HG03565 (cell line): ENCODE measurements around the gene PTK7.
"Not testable (repeated sequence)": the region's sequence is repeated elsewhere in the genome, so short reads cannot be mapped to it uniquely, and the experiment has no call there.

Source experiments
- ATAC-seq: cut with Tn5 transposase; IDR thresholded peaks from one replicate; pipeline ENCODE4 v1.9.1; 2021; ENCODE audit warnings: mild to moderate bottlenecking, moderate library complexity; ENCODE audit not compliant: unreplicated experiment

Gene PTK7

DNA sequence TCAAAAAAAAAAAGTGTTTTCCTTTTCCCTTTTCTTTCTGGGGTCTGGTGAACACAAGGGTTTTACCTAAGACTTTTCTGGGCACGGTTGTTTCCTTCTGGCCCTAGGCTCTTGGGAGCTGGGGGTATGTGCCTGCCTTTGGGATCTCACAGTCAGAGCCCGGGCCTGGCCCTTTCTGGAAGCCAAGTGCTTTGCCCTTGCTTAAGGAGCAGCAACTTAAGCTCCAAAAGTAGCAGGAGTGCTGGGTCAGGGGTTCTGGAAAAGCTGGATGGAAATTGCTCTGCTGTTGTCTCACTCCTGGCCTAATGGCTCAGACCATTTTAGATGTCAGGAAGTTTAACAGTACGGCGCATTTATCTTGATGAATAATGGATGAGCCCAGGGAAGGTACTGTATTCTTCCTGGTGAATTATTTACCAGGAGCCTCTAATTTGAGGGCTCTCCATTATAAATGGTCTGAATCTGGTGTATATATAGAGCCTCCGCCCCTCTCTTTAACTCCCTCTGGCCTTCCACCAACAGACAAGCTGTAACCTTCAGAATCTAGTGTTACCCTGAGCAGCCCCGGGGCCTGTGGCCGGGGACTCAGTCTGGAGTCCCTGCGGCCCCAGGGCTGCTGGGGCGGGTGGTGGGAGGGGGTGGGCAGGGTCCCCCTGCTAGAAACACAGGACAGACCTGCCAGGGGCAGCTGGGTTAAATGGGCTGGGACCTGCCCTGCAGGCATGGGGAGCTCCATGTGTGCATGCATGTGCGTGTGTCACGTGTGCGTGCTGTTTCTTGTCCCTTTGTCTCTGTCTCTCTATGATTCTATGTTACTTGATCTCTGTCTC is 37.5 kb downstream of the PTK7 start:
- no peak for ATAC-seq

DNA sequence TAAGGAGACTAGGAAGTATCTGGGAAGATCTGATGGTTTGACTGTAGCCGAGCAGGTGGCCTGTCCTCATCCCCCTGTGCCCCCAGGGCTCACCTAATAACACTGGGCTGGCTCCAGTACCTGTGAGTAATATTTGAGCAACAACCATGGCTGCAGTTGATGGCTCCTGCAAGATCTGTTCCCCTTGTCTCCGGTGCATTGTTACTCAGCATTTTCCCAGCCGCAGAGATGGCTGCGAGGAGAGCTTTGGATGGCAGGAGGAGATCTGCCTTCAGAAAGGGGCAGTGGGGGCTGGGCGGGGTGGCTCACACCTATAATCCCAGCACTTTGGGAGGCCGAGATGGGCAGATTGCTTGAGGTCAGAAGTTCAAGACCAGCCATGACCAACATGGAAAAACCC is 39.3 kb downstream of the PTK7 start:
- ATAC-seq = no peak

DNA sequence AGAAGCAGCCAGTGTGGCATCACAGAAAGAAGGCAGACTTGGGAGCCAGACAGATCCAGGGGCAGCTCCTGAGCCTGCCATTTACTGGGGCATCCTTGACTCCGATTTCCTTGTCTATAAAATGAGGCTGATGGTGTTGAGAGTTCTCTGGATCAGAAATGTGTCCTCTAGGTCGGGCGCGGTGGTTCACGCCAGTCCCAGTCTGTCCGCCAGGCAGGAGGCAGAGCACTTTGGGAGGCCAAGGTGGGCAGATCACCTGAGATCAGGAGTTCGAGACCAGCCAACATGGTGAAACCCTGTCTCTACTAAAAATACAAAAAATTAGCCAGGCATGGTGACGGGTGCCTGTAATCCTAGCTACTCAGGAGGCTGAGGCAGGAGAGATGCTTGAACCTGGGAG is 41.4 kb downstream of the PTK7 start:
- not testable (repeated sequence) for ATAC-seq

DNA sequence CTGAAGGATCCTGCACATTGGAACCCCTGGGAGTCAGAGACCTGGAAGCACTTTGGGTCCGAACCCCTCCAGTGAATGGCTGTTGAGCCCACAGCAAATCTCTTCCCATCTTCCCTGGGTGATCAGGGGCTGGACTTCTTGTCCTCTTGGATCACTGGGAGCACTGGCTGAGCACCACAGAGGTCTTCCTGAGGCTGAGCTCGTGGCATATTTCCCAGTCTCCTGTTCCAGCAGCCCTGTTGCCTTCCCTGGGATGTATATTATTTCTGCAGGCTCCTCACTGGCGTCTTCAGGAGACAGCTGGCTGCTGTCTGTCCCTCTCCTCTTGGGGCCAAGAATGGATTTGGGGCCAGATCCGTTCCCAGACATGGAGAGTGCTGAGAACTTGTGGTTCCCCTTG is 43.4 kb downstream of the PTK7 start:
- no peak for ATAC-seq

DNA sequence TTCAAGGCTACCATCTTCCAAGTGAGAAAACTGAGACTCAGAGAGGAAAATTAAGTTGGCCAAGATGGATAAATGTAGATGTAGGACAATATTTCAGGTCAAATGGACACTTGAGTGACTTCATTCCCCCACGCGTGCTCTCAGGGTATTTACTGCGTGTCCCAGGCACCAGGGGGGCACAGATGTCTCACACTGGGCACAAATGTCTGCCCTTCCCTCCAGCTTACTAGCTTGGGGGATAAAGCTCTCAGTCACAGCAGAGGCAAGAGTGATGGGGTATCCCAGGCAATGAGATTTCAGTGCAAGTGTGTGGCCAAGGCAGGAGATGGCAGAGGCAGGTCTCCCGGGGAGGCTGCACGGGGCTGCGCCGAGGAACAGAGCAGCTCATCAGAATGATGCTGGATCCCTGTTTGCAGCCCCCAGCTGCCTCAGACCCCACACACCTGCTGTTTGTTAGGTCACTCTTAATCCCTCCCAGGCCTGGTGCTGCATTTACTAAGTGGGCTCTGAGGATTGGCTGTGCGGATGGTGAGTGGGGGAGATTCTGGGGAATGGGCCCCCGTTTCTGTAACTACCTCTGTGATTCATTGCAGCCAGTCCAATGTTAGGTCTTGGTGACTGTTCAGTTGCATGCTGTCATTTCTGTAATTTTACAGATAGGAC is 44.1 kb downstream of the PTK7 start:
- no peak for ATAC-seq

DNA sequence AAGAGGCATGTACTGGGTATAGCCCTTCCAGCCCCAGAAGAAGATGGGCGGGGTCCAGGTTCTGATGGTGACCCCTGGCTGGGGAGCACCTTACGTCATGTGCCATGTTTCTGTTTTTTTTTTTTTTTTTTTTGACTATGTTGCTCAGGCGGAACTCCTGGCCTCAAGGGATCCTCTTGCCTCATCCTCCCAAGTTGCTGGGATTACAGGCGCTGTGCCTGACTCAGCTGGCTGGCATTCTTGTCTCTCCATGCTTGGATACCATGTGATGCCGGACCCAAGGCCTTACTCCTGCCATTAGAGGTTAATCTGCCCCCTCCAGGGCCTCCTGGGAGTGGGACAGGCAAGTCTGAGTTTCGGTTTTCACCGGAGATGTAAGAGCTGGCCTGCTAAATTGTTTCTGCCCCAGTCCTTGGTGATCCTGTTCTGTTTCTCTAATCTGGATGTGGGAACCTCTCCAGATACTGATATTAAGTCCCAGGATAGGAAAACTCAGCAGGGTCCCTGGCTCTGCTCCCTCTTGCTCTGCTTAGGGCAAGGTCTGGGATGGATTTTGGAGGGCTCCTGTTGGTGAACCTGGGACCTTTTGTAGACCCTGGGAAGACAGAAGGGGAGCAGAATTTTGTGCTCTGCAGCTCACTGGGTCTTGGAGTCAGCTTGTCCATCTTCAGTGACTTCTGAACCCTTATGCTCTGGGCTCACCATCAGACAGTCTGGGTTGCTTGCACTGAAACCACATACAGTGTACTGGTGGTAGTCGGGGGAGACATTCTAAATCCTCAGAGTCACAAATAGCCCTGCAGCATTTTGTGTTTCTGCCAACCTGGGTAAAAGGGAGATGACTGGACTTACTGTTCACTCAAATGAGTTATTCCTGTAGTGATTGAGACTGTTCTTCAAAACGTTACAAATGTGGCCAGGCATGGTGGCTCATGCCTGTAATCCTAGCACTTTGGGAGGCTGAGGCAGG is 45.1 kb downstream of the PTK7 start:
- no peak for ATAC-seq

DNA sequence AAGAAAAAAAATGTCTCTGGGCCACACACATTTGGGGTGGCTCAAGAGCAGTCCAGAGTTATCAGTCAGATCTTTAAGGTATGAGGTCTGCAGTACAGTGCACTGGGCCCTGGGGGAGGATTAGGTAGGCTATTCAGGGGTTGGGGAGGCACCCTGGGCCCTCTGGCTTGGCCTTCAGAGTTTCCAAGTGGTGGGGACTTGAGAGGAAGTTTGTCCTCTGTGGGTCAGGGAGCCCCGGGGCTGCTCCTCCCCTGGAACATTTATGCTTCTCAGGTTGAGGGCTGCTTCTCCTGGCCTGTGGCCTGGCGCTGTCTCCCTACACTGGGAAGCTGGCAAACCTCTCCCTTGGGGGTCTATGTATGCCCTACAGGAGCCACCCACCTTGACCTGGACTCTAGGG is 46.0 kb downstream of the PTK7 start:
- no peak for ATAC-seq

DNA sequence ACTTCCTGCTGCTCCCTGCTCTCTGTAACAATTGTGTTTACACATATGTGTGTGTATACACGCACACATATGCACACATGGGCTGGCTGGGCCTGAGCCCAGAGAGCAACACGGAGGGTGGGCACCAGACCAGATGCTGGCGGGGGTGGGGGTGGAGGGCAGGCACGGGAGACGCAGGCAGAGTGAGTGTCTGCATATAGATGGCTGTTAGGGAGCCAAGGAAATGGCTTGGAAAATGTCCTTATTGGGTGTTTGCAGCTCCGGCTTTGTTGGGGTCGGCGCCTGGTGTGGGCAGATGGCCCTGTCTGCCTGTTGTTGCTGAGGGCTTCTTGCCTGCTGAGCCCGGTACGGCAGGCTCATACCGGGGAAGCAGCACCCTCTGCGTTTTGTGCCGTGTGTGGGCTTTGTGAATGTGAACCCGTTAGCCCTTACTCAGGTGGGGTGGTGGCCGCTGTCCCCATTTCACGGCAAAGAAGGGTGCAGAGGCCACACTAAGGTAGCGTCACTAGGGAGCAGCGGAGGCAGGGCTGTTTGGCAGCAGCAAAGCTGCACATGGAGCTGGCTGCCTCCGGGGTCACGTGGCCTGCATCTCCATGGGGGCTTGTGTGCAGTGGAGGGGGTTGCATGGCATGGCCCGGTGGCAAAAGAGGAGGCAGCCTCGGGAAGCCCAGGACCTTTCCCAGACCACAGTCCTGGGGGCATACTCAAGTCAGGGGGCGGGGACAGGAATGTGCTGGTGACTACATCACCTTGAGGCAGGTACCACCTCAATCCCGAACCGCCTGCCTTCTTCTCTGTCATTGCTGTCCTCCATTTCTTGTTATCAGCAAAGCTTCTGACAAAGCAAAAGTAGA is 47.6 kb downstream of the PTK7 start:
- no peak for ATAC-seq

DNA sequence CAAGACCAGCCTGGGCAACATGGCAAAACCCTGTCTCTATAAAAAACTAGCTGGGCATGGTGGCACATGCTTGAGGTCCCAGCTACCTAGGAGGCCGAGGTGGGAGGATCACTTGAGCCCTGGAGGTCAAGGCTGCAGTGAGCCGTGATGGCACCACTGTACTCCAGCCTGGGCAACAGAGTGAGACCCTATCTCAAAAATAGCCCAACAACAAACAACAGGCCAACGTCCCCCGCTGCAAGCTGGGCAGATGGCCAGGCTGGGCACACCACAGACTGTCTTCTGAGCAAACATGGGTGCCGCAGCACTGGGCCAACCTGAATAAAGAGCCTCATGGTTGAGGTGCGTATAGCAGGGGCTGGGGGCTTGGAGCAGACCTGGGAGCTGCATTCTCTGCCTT is 48.4 kb downstream of the PTK7 start:
- no peak for ATAC-seq

DNA sequence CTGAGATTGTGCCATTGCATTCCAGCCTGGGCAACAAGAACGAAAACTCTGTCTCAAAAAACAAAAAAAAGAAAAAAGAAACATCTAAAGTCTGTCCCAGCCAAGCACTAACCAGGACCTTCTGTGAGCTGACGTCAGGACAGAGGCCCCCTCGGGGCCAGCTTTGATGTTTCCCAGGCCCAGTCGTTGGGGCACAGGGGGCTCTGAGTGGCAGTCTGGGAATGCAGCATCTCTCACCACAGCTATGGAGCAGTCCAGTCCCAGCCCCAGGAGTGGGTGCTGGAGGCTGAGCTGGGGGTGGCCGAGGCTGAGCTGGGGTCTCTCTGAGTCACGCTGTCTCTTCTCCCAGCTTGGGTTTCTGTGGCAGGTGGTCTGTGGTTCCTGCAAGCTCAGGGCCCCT is 49.0 kb downstream of the PTK7 start:
- ATAC-seq = no peak

DNA sequence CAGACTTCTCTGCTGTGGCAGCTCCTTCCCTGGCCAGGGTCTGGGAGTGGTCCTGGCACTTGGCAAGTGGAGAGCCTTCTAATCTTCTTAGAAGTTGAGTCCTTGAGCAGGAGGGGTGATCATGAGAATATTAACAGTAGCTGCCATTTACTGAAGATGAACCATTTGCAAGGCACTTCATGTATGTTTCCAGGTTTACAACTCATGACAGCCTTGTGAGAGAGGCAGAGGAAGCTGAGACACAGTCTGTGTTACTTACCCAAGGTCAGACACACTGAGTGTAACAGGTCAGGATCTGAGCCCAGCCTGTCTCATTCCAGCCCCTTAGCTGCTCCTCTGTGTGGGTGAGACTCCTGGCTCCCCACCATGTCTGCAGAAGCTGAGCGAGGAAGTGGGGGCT is 49.4 kb downstream of the PTK7 start:
- ATAC-seq = no peak

DNA sequence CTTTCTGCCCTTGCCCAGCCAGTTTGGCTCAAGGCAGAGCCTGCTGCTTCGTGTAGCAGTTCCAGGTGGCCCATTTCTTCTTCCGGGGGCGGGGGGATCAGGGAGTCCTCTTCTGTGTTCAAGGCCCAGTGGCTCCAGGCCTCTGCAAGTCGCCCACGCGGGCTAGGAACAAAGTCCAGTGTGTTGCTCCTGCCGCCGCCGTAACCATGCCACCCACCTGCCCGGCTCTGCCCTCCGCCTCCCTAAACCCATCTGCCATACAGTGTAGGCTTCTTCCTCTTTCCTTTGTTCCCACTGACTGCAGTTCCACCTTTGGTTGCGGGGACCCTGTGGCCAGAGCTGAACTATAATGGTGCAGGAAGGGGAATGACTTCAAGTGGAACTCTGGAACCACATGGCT is 51.1 kb downstream of the PTK7 start:
- ATAC-seq = no peak

DNA sequence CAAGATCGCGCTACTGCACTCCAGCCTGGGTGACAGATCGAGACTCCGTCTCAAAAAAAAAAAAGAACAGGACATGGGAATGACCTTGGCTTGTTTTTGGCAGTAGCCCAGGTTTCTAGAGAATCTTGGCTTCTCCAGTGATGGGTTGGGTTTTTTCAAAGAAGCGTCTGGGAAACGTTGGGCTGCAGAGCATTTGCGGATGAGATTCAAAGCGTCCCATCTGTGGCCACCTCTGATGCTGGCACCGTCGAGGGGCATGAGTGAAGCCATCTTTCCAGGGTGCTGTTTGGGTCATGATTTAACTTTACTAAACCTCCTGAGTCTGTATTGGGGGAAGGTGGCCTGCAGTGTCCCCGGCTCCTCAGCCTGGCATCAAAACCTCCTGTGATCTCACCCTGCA is 51.8 kb downstream of the PTK7 start:
- no peak for ATAC-seq

DNA sequence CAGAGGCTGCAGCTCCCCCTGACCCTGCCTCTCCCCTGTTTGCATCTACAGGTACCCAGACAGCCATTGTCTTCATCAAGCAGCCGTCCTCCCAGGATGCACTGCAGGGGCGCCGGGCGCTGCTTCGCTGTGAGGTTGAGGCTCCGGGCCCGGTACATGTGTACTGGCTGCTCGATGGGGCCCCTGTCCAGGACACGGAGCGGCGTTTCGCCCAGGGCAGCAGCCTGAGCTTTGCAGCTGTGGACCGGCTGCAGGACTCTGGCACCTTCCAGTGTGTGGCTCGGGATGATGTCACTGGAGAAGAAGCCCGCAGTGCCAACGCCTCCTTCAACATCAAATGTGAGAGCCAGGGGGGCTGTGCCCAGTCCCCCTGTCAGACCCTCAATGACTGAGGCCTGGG is 52.8 kb downstream of the PTK7 start:
- ATAC-seq = no peak

DNA sequence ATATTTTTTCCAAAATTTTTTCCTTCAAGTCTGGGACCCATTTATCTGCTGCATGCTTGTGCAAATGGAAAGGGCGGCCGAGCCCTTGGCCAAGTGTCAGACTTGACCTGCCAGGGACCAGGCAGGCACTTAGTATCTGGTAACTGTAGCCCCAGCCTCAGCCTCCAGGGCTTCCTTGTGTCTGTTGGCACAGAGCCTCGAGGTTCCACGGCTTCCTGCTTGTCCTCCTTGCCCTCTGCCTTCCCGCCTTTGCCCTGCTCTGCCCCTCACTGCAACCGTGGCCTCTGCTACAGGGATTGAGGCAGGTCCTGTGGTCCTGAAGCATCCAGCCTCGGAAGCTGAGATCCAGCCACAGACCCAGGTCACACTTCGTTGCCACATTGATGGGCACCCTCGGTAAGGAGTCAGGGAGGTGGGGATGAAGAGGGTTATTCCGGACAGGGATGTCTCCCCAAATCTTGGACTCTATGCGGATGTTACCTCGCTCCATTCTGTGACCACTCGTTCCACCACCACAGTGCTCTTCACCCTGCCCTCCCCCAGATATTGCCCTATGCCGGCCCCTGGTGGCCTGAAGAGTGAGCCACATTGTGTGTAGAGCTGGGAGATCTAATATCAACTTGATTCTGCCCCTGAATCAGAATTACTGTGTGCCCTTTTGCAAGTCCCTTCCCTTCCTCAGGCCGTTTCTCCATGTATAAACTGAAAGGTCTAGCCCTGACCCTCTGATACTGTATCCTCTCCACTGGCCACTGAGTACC is 53.5 kb downstream of the PTK7 start:
- no peak for ATAC-seq

DNA sequence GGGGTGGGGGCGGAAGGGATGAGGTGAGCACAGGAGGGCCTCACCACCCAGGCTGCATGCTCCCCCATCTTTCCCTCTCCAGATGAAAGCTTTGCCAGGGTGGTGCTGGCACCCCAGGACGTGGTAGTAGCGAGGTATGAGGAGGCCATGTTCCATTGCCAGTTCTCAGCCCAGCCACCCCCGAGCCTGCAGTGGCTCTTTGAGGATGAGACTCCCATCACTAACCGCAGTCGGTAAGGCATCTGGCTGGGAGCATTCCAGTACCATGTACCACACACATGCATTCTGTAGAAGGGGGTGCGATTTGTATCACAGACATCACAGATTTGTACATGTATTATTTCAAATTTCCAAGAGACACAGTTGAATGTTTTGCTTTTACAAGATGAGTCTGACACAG is 54.3 kb downstream of the PTK7 start:
- no peak for ATAC-seq

DNA sequence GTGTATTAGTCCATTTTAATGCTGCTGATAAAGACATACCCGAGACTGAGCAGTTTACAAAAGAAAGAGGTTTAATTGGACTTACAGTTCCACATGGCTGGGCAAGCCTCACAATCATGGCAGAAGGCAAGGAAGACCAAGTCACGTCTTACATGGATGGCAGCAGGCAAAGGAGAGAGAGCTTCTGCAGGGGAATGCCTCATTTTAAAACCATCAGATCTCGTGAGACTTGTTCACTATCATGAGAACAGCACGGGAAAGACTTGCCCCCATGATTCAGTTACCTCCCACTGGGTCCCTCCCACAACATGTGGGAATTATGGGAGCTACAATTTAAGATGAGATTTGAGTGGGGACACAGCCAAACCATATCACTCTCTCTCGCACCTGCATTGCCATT is 55.3 kb downstream of the PTK7 start:
- not testable (repeated sequence) for ATAC-seq

DNA sequence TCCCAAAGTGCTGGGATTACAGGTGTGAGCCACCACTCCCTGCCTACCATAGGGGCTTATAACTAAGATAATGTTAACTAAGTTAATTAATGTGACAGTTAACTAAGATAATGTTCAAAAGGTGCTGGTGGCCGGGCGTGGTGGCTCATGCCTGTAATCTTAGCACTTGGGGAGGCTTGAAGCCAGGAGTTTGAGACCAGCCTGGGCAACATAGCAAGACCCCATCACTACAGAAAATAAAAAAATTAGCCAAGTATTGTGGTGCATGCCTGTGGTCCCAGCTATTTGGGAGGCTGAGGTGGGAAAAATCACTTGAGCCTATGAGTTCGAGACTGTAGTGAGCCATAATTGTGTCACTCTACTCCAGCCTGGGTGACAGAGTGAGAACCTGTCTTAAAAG is 62.2 kb downstream of the PTK7 start:
- no peak for ATAC-seq

DNA sequence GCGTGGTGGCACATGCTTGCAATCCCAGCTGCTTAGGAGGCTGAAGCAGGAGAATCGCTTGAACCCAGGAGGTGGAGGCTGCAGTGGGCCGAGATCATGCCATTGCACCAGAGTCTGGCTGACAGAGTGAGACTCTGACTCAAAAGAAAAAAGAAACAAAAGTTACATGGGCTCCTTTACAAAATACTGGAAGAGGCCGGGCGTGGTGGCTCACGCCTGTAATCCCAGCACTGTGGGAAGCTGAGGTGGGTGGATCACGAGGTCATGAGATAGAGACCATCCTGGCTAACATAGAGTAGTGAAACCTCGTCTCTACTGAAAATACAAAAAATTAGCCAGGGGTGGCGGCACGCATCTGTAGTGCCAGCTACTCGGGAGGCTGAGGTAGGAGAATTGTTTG is 63.9 kb downstream of the PTK7 start:
- ATAC-seq = not testable (repeated sequence)

DNA sequence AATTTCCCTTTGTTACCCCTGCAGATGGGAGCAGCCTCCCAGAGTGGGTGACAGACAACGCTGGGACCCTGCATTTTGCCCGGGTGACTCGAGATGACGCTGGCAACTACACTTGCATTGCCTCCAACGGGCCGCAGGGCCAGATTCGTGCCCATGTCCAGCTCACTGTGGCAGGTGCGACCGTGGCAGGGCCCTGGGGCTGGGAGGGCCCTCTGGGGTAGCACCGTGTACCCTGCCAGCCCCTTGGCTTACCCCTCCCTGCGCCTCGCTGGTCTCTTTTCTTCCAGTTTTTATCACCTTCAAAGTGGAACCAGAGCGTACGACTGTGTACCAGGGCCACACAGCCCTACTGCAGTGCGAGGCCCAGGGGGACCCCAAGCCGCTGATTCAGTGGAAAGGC is 65.5 kb downstream of the PTK7 start:
- ATAC-seq = no peak
